ENCODE measurements around the gene PCMT1. TPM values are rescaled to one million over a fixed set of nuclear protein-coding genes. Genes with fewer than 3 reads are reported as not detected.

Gene PCMT1
- total RNA-seq, 2 donors from 2014 or later: 32.4 to 32.9 TPM

DNA sequence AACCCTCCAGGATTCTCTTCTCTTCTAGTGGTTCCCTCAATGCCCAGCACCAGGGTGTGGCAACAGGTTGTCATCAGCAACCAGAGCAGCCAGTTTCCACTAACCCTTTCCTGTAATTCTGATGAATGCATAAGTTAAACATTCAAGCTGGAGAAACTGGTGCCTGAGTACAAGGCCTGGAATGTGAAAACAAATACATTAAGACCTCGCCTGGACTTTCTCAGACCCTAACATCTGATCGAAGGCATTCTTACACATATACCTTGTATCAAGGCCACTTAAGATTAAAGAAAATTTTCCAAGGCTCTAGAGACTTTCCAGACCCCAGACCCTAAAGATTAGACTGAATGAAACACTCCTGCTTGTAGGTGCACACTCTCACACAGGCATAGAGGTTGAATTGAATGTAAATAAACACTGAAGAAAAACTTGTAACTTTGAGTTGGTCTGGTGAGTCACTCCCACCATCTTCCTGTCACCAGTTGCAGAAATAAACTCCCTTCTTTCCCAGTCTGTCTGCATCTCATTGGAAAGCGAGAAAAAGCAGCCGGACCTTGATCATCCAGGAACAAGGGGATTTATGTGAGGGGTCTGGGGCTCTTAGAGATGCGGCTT, 105.6 kb downstream of the PCMT1 start:
- no peak for ATAC-seq
- Mint-ChIP-seq H3K27ac (no peak overlapping the region), H3K36me3 (ENCODE audit: low read depth) (no peaks in the 10 kb centered on the region), H3K4me1 (peaks cover 12% of the 10 kb centered on the region), H3K4me3 (no peak overlapping the region), H3K27me3 (no peaks in the 10 kb centered on the region)
- no peak for DNase-seq
- H3K9me3 ChIP-seq (ENCODE audit: control insufficient read depth, low read length, poor library complexity, severe bottlenecking): no peaks in the 10 kb centered on the region

- H3K27ac Mint-ChIP-seq: no peak overlapping the region
- DNase-seq: no peak
- peaks cover 14% of the 10 kb centered on the region for H3K4me1 Mint-ChIP-seq
- peaks cover 2% of the 10 kb centered on the region for H3K27me3 Mint-ChIP-seq
- no peak for ATAC-seq
- H3K9me3 ChIP-seq (ENCODE audit: control insufficient read depth, low read length, poor library complexity, severe bottlenecking): no peaks in the 10 kb centered on the region
- H3K4me3 Mint-ChIP-seq: no peak overlapping the region
- no peaks in the 10 kb centered on the region for H3K36me3 Mint-ChIP-seq (ENCODE audit: low read depth)
These were observed 106.2 kb downstream of the PCMT1 start for GRCh38 chr6:149855741-149856140.

DNA sequence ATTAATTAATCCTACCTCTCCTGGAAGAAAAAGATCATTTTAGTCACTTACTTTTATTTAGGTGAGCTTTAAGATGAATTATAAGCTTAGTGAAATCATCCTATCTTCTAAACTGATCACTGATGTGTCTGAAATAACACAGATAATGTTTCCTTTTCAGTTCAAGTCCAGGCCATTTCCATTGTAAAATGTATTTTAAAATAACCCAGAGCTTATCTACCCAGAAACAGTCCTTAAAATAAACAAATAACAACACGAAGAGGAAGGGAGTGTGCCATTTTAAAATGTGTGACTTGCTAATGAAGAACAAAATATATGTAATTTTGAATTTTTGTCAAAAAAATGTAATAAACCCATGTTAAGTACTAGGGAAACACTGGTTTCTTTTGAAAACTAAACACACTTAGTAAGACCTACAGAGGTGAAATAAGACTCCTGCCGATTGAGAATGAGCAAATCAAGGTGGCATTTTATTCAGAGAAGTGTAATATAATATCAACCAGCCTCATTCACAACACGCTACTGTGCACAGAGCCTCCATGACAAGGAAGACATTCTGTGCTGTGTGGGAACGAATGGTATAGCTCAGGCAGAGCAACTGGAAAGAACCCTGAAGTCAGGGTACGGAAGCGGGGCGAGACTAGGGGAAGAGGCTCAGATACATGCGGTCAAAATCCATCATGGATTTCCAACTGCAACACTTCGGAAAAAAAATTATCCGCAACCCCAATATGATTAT, 106.9 kb downstream of the PCMT1 start:
- Mint-ChIP-seq H3K4me1 (peaks cover 14% of the 10 kb centered on the region), H3K4me3 (no peak overlapping the region), H3K36me3 (ENCODE audit: low read depth) (no peaks in the 10 kb centered on the region), H3K27ac (no peak overlapping the region), H3K27me3 (peaks cover 7% of the 10 kb centered on the region)
- ATAC-seq (no peak), DNase-seq (no peak)
- H3K9me3 ChIP-seq (ENCODE audit: control insufficient read depth, low read length, poor library complexity, severe bottlenecking): no peaks in the 10 kb centered on the region

DNA sequence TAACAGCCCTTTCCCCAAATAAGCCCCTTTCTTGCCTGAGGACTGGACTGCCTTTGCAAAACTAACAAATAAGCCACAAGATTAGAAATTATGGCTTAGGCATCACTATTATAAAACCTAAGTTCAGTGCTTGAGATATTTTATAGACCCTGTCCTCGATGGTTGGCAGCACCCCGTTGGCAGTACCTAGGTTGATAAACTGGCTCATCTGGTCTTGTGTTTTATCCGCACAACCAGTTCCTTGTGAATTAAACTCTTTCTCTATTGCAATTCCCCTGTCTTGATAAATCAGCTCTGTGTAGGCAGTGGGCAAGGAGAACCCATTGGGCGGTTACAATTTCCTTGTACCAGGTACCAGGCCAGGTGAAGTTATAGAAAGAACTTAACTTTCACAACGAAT, 108.0 kb downstream of the PCMT1 start:
- peaks cover 11% of the 10 kb centered on the region for H3K4me1 Mint-ChIP-seq
- no peak overlapping the region for H3K4me3 Mint-ChIP-seq
- H3K27ac Mint-ChIP-seq: no peak overlapping the region
- no peaks in the 10 kb centered on the region for H3K9me3 ChIP-seq (ENCODE audit: control insufficient read depth, low read length, poor library complexity, severe bottlenecking)
- no peak for ATAC-seq
- H3K27me3 Mint-ChIP-seq: peaks cover 7% of the 10 kb centered on the region
- no peak for DNase-seq
- H3K36me3 Mint-ChIP-seq (ENCODE audit: low read depth): no peaks in the 10 kb centered on the region

DNA sequence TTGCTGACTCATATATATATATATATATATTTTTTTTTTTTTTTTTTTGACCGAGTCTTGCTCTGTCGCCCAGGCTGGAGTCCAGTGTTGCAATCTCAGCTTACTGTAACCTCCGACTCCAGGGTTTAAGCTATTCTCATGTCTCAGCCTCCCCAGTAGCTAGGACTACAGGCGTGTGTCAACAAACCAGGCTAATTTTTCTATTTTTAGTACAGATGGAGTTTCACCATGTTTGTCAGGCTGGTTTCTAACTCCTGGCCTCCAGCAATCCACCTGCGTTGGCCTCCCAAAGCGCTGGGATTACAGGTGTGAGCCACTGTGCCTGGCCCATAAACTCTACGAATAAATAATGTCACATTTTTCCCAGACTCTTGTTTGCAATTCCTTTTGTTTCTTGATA, 109.8 kb downstream of the PCMT1 start:
- DNase-seq (no peak), ATAC-seq (no peak)
- Mint-ChIP-seq H3K36me3 (ENCODE audit: low read depth) (no peaks in the 10 kb centered on the region), H3K27ac (no peak overlapping the region), H3K27me3 (peaks cover 7% of the 10 kb centered on the region), H3K4me1 (peaks cover 14% of the 10 kb centered on the region), H3K4me3 (no peak overlapping the region)
- no peaks in the 10 kb centered on the region for H3K9me3 ChIP-seq (ENCODE audit: control insufficient read depth, low read length, poor library complexity, severe bottlenecking)

DNA sequence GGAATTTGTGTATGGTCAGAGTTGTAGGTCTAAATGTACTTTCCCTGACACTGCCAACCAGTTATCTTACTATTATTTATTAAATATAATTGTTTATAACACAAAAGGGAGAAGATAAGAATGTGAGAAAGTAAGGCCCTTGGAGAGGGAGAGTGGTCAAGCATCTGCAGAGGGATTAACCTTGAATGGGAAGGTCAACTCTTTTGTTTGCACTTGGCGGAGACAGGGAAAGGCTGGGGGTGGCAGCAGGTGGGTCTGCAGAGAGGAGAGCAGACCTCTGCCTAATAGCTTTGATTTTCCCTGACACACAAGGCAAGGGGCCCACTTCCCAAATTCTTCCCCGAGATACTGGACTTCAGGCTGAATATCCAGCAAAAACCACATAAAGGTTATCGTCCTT, 110.4 kb downstream of the PCMT1 start:
- ATAC-seq (no peak), DNase-seq (no peak)
- Mint-ChIP-seq H3K4me3 (no peak overlapping the region), H3K4me1 (peaks cover 14% of the 10 kb centered on the region), H3K36me3 (ENCODE audit: low read depth) (no peaks in the 10 kb centered on the region), H3K27me3 (peaks cover 7% of the 10 kb centered on the region), H3K27ac (no peak overlapping the region)
- no peaks in the 10 kb centered on the region for H3K9me3 ChIP-seq (ENCODE audit: control insufficient read depth, low read length, poor library complexity, severe bottlenecking)

DNA sequence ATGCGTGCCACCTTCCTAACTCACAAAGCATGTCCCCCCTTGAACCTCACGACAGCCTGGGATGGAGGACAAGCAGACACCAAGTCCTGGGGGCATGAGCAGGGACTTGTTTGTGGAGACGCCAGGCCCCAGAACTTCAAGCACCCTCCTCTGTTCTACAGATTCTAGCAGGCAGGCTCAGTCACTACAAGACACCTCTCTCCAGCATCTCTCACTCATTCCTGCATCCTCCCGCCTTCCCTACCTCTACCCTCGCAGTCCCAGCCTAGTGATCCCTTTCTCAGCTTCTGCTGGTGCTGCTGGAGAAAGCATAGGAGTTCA, 110.9 kb downstream of the PCMT1 start:
- Mint-ChIP-seq H3K27ac (no peak overlapping the region), H3K36me3 (ENCODE audit: low read depth) (no peaks in the 10 kb centered on the region), H3K4me3 (no peak overlapping the region), H3K27me3 (peaks cover 7% of the 10 kb centered on the region), H3K4me1 (peaks cover 16% of the 10 kb centered on the region)
- DNase-seq (no peak), ATAC-seq (no peak)
- H3K9me3 ChIP-seq (ENCODE audit: control insufficient read depth, low read length, poor library complexity, severe bottlenecking): no peaks in the 10 kb centered on the region

Other genes starting within 250 kb of the PCMT1 start
- 10 to 100 TPM; 33.0 to 34.7 TPM for gene PPIL4, start 203.7 kb upstream of the PCMT1 start, total RNA-seq
- gene GINM1, start 183.4 kb upstream of the PCMT1 start, total RNA-seq: 10 to 100 TPM; 18.3 to 20.8 TPM
- 10 to 100 TPM; 15.2 to 18.2 TPM for gene KATNA1, start 101.0 kb upstream of the PCMT1 start, total RNA-seq
- 10 to 100 TPM; 35.4 to 43.6 TPM for gene LATS1, start 31.6 kb upstream of the PCMT1 start, total RNA-seq
- gene NUP43, start 3.2 kb upstream of the PCMT1 start, total RNA-seq: 10 to 100 TPM; 13.7 to 16.3 TPM
- 1 to 10 TPM; 1.8 to 2.5 TPM for gene LRP11, start 114.6 kb downstream of the PCMT1 start, total RNA-seq
- under 1 TPM in 1 of 2 donors, not detected in 1; 0.55 TPM for gene RAET1E, start 148.4 kb downstream of the PCMT1 start, total RNA-seq
- not detected for gene RAET1G, start 173.4 kb downstream of the PCMT1 start, total RNA-seq
- 1 to 10 TPM; 2.8 to 3.7 TPM for gene ULBP2, start 192.3 kb downstream of the PCMT1 start, total RNA-seq
- under 1 TPM in 1 of 2 donors, not detected in 1; 0.20 TPM for gene ULBP1, start 214.2 kb downstream of the PCMT1 start, total RNA-seq